NCI-H1436 (cell line): ENCODE measurements around the gene B3GLCT.
"Not testable (repeated sequence)": the region's sequence is repeated elsewhere in the genome, so short reads cannot be mapped to it uniquely, and the experiment has no call there.

Experiments
- DNase-seq: peaks from one replicate; lab custom pipeline; 2025; lab: John Stamatoyannopoulos, UW

The B3GLCT gene

GRCh38 chr13:31199849-31200636 is at the start of gene B3GLCT:
TSS of gene B3GLCT (plus strand) at chr13:31199975. CDS start at chr13:31200085, 110 bp downstream.
- DNase-seq, result peak; percentile 27

GRCh38 chr13:31150315-31150985 is 49.3 kb upstream of the B3GLCT start:
- no peak for DNase-seq

GRCh38 chr13:31151837-31152236 is 47.9 kb upstream of the B3GLCT start:
- DNase-seq, result no peak

- DNase-seq, result no peak
Measured at GRCh38 chr13:31154939-31155338, 44.8 kb upstream of the B3GLCT start.

DNA sequence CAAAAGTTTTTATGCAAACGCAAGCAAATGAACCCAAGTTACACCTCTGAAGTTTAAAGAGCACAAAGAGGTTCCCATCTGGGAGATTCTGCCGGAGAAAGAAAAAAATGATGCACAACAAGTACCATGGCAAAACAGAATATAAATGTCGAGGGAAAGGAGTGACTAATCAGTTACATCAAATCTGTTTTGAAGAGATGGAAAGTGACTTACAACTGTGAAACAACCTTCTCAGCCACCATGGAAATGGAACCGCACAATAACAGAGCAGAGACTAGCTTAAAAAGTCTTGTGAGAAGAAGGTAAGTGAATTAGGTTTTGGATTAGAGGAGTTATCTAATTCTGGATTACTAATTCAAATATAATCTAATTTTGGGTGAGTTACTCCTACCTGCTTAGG is 40.5 kb upstream of the B3GLCT start:
- DNase-seq, result no peak

DNA sequence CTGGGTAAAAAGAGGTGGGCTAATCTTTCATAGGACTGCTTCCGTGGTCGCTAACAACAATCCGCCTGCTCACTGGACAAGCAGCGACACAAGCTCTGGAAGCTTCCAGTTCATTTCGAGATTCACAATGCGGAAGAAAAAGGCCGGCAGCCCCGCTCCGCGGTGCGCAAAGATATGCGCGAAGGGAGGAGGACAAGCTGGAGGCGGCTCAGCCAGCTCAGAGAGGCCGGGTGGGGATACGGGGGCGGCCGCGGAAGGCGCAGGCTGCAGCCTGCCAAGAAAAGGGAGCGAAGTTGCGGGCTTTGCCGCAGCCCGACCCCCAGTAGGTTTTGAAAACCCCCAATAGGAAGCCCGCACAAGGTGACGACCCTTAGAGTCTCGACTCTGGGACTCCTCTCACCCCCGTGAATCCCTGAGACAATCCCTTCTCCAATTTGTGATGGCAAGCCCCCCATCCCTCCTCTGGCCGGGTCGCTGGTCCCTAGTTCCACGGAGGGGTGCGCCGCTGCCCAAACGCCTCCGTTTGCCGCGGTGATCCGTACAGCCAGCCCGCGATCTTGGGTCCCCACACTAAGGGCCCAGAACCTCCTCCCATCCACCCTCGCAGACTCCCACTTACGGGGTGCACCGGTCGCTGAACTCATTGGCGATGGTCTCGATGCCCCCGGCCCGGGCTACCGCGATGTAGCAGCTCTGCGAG is 38.8 kb upstream of the B3GLCT start:
- DNase-seq, result no peak

GRCh38 chr13:31161557-31162150 is 38.1 kb upstream of the B3GLCT start, which contains the start of gene HSPH1:
TSS of gene HSPH1 (minus strand) at chr13:31161904. CDS start at chr13:31161582, 322 bp downstream.
- DNase-seq, result peak; percentile 76

- DNase-seq, result peak; percentile 88
Measured at GRCh38 chr13:31162151-31163008, 37.4 kb upstream of the B3GLCT start.

- no peak for DNase-seq
Measured at GRCh38 chr13:31166591-31166990, 33.2 kb upstream of the B3GLCT start.

DNA sequence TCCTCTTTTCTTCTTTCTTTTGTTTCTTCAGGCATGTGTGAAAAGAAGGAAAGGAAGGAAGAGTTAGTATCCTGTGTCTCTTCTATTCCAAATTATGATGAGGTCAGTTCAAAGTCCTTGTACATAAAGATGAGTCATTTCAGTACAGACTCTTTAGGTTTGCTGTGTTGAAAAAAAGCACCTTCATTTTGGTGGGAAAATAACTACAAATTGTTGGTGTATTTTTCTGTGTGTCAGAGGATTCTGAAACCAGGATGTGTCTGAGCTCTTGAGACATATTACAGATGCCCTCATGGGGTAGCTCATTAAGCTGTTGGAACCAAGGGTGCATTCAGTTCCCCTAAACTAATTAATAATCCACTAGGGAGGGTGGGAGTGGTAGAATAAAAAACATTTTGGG is 32.3 kb upstream of the B3GLCT start:
- no peak for DNase-seq

- DNase-seq, result no peak
Measured at GRCh38 chr13:31168166-31168565, 31.6 kb upstream of the B3GLCT start.

- no peak for DNase-seq
Measured at GRCh38 chr13:31168736-31169135, 31.0 kb upstream of the B3GLCT start.

- DNase-seq, result no peak
Measured at GRCh38 chr13:31172001-31172400, 27.8 kb upstream of the B3GLCT start.

GRCh38 chr13:31172535-31172934 is 27.2 kb upstream of the B3GLCT start:
- DNase-seq, result no peak

- DNase-seq, result no peak
Measured at GRCh38 chr13:31174018-31174417, 25.8 kb upstream of the B3GLCT start.

DNA sequence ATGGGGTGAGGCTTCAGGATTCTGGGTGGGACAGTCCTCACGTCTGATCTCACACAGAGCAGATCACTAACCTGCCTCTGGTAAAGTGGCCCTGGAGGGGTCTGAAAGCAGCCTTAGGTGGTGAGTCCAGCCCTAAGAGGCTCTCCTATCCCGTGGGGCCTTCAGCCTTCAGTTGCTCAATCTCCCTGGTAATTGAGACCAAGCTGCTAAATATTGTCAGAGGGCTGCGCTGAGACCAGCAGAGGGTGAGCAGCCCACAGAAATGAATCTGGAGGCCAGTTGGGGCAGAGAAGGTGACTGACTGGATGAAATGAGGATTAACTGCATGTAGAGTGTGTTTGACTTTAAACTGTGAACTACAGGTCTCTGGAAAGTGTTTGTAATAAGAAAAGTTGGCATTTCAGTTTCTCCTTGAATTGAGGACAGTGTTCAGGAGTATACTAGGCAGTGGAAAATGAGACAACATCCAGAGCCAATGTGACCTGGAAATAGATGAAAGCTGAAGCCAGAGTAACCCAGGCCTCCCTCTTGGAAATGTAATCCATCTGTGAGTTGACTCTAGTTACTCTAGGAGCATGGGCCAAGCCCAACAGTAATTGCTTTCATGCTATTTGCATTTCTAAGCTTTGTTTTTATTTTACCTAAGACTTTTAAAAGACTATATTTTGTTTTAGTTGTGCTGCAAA is 23.8 kb upstream of the B3GLCT start:
- no peak for DNase-seq

DNA sequence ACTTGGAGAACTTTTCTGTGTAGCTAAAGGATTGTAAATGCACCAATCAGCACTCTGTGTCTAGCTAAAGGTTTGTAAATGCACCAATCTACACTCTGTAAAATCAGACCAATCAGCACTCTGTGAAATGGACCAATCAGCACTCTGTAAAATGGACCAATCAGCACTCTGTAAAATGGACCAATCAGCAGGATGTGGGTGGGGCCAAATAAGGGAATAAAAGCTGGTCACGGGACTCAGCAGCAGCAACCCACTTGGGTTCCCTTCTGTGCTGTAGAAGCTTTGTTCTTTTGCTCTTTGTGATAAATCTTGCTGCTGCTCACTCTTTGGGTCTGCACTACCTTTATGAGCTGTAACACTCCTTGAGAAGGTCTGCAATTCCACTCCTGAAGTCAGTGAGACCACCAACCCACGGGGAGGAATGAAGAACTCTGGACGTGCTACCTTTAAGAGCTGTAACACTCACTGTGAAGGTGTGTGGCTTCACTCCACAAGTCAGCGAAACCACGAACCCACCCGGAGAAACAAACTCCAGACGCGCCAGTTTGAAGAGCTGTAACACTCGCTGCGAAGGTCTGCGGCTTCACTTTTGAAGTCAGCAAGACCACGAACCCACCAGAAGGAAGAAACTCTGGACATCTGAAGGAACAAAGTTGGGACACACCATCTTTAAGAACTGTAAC is 21.8 kb upstream of the B3GLCT start:
- not testable (repeated sequence) for DNase-seq

GRCh38 chr13:31179241-31179640 is 20.5 kb upstream of the B3GLCT start:
- no peak for DNase-seq

DNA sequence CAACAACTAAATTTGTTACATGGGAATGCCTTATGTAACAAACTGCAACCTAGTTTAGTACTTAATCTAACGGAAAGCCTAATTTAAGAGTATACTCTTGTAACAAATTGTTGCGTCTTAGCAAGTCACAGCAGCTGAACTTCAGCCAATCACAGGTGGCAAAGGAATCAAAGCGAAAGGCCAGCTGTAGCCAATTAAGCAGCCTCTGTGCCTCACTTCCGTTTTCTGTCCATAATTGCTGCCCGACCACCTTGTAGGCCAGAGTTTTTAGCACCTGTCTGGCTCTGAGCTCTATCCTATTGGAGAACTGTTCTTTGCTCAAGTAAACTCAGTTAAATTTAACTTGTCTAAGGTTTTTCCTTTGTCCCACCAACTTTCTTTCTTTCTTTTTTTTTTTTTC is 20.0 kb upstream of the B3GLCT start:
- no peak for DNase-seq

- DNase-seq, result no peak
Measured at GRCh38 chr13:31182987-31183386, 16.8 kb upstream of the B3GLCT start.
